H1 (cell line): ENCODE results near the gene TNFSF18. TPM values are rescaled to one million over a fixed set of nuclear protein-coding genes. Genes with fewer than 3 reads are reported as not detected.

Experiments
- CTCF ChIA-PET: fragments of 300-600 bp; sonication (Branson Sonifier 250); formaldehyde crosslinking; loops from one replicate; lab custom pipeline; 2021; ENCODE audit not compliant: partially characterized antibody; lab: Charles Lee
- POLR2A ChIA-PET: fragments of 300-600 bp; sonication (Branson Sonifier 250); formaldehyde crosslinking; loops from one replicate; lab custom pipeline; 2021; ENCODE audit warnings: inconsistent platforms; ENCODE audit not compliant: partially characterized antibody; lab: Charles Lee
- DNase-seq, 2 experiments: peaks; one replicate each; pipeline versions ENCODE4 v3.0.0 to v3.0.0-alpha.2; 2010 to 2022; ENCODE audit warnings: low spot score in 2 of 2, low read depth in 1 of 2, mixed read lengths in 1 of 2
- FAIRE-seq: peaks from 2 replicates; lab custom pipeline; 2011; peaks lifted over from hg19 to GRCh38; lab: Jason Lieb, UNC
- H2AFZ ChIP-seq: 2 replicates; pipeline ENCODE4 v1.8.1; 2012; ENCODE audit warnings: low read length, inconsistent platforms
- H2AK5ac ChIP-seq: 2 replicates; pipeline ENCODE4 v1.6.1; 2013; ENCODE audit warnings: low read depth, low read length
- H2BK120ac ChIP-seq: replicated peaks from 2 replicates; pipeline ENCODE3; 2013; ENCODE audit warnings: low read depth, low read length, inconsistent platforms
- H2BK12ac ChIP-seq: 2 replicates; pipeline ENCODE4 v1.6.1; 2013; ENCODE audit warnings: low read depth, low read length
- H2BK15ac ChIP-seq: 2 replicates; pipeline ENCODE4 v1.6.1; 2013; ENCODE audit warnings: low read length
- H2BK20ac ChIP-seq: 2 replicates; pipeline ENCODE4 v1.6.1; 2013; ENCODE audit warnings: low read length
- H2BK5ac ChIP-seq: 2 replicates; pipeline ENCODE4 v1.6.1; 2013; ENCODE audit warnings: low read depth, low read length
- H3K14ac ChIP-seq: 2 replicates; pipeline ENCODE4 v1.6.1; 2013; ENCODE audit warnings: inconsistent platforms; ENCODE audit not compliant: insufficient read length
- H3K18ac ChIP-seq: 2 replicates; pipeline ENCODE4 v1.6.1; 2013; ENCODE audit warnings: low read length; ENCODE audit errors: extremely low read depth
- H3K23ac ChIP-seq: 2 replicates; pipeline ENCODE4 v1.6.1; 2013; ENCODE audit warnings: inconsistent platforms; ENCODE audit not compliant: insufficient read length
- H3K23me2 ChIP-seq: 2 replicates; pipeline ENCODE4 v1.6.1; 2013; ENCODE audit warnings: low read depth, low read length
- H3K27ac ChIP-seq: 2 replicates; pipeline ENCODE4 v1.6.1; 2011; ENCODE audit warnings: low read depth, low read length, inconsistent platforms
- H3K27me3 ChIP-seq, 4 experiments: replicated peaks in 1 of 4; 1 replicate in 1 of 4; 2 replicates in 3 of 4; pipeline versions ENCODE4 v1.6.1 to v1.8.1; 2011 to 2013; ENCODE audit warnings: low read length in 3 of 4, mild to moderate bottlenecking in 3 of 4, inconsistent platforms in 2 of 4, mixed read lengths in 2 of 4, moderate library complexity in 1 of 4; ENCODE audit not compliant: control insufficient read depth in 3 of 4, insufficient read depth in 3 of 4; ENCODE audit errors: extremely low read depth in 1 of 4
- H3K36me3 ChIP-seq, 4 experiments: 2 replicates each; pipeline versions ENCODE4 v1.6.1 to v1.8.1; 2011 to 2013; ENCODE audit warnings: mild to moderate bottlenecking in 4 of 4, low read length in 3 of 4, moderate library complexity in 2 of 4, control low read depth in 1 of 4, inconsistent platforms in 1 of 4; ENCODE audit not compliant: insufficient read depth in 4 of 4, control insufficient read depth in 2 of 4
- H3K4ac ChIP-seq: replicated peaks from 2 replicates; pipeline ENCODE3; 2013; ENCODE audit warnings: low read length, low read depth, mixed read lengths, inconsistent platforms; ENCODE audit not compliant: insufficient read length
- H3K4me1 ChIP-seq, 4 experiments: replicated peaks in 1 of 4; 1 replicate in 1 of 4; 2 replicates in 3 of 4; pipeline versions ENCODE4 v1.6.1 to v1.8.1; 2011 to 2013; ENCODE audit warnings: low read length in 3 of 4, inconsistent platforms in 2 of 4, mixed read lengths in 1 of 4; ENCODE audit not compliant: insufficient read depth in 4 of 4, control insufficient read depth in 3 of 4
- H3K4me2 ChIP-seq, 2 experiments: 2 replicates each; pipeline versions ENCODE4 v1.6.1 to v1.8.1; 2011 to 2013; ENCODE audit warnings: low read depth in 2 of 2, low read length in 2 of 2, control low read depth in 1 of 2, inconsistent platforms in 1 of 2, mild to moderate bottlenecking in 1 of 2; ENCODE audit not compliant: insufficient read depth in 1 of 2
- H3K4me3 ChIP-seq, 4 experiments: fragments of 200-600, 300-600 bp in 1 of 4; sonication (generic), shearing (Covaris generic), sonication (Bioruptor Twin) in 1 of 4; 2 replicates each; pipeline versions ENCODE4 v1.5.1 to v1.8.1; 2011 to 2016; ENCODE audit warnings: low read length in 4 of 4, low read depth in 3 of 4, control low read depth in 2 of 4, inconsistent platforms in 2 of 4, mild to moderate bottlenecking in 2 of 4, mixed read lengths in 1 of 4, moderate library complexity in 1 of 4; ENCODE audit not compliant: insufficient read depth in 2 of 4; ENCODE audit errors: extremely low read depth in 1 of 4
- H3K56ac ChIP-seq: replicated peaks from 2 replicates; pipeline ENCODE3; 2013; ENCODE audit warnings: low read depth, mild to moderate bottlenecking, mixed read lengths, low read length, inconsistent platforms; ENCODE audit not compliant: insufficient read length
- H3K79me1 ChIP-seq: 2 replicates; pipeline ENCODE4 v1.6.1; 2013; ENCODE audit warnings: low read depth, low read length, control low read depth
- H3K79me2 ChIP-seq, 2 experiments: 2 replicates each; pipeline versions ENCODE4 v1.6.1 to v1.8.1; 2012 to 2013; ENCODE audit warnings: low read length in 2 of 2, mild to moderate bottlenecking in 2 of 2, inconsistent platforms in 1 of 2; ENCODE audit not compliant: insufficient read depth in 2 of 2, control insufficient read depth in 1 of 2
- H3K9ac ChIP-seq, 4 experiments: replicated peaks in 1 of 4; 1 replicate in 1 of 4; 2 replicates in 3 of 4; pipeline versions ENCODE4 v1.6.1 to v1.8.1; 2011 to 2013; ENCODE audit warnings: low read depth in 3 of 4, low read length in 3 of 4, control low read depth in 2 of 4, mild to moderate bottlenecking in 2 of 4, moderate library complexity in 2 of 4, inconsistent platforms in 1 of 4; ENCODE audit errors: extremely low read depth in 1 of 4
- H3K9me3 ChIP-seq, 2 experiments: 2 replicates each; pipeline versions ENCODE4 v1.6.1 to v1.8.1; 2012 to 2013; ENCODE audit warnings: mild to moderate bottlenecking in 2 of 2, moderate library complexity in 2 of 2, control low read depth in 1 of 2, inconsistent platforms in 1 of 2, low read depth in 1 of 2, low read length in 1 of 2, mixed read lengths in 1 of 2; ENCODE audit not compliant: insufficient read depth in 2 of 2
- H4K20me1 ChIP-seq, 2 experiments: replicated peaks in 1 of 2; 2 replicates each; pipeline versions ENCODE3 to v1.8.1; 2011 to 2013; ENCODE audit warnings: inconsistent platforms in 2 of 2, low read length in 2 of 2, mild to moderate bottlenecking in 1 of 2; ENCODE audit not compliant: insufficient read depth in 2 of 2, control insufficient read depth in 1 of 2
- H4K5ac ChIP-seq: 2 replicates; pipeline ENCODE4 v1.6.1; 2013; ENCODE audit warnings: low read length, low read depth, mixed read lengths, inconsistent platforms; ENCODE audit not compliant: insufficient read length
- H4K8ac ChIP-seq: 2 replicates; pipeline ENCODE4 v1.8.0; 2013; ENCODE audit warnings: mild to moderate bottlenecking, moderate library complexity, low read length, inconsistent platforms; ENCODE audit not compliant: insufficient read depth; ENCODE audit errors: extremely low read depth
- H4K91ac ChIP-seq: replicated peaks from 2 replicates; pipeline ENCODE3; 2013; ENCODE audit warnings: low read length, mixed read lengths, inconsistent platforms; ENCODE audit not compliant: insufficient read length
- ASH2L ChIP-seq: fragments of 200-600, 300-600 bp; sonication (generic); IDR thresholded peaks from one replicate; pipeline ENCODE4 v1.7.1; 2017; ENCODE audit warnings: low read length
- CREB1 ChIP-seq: IDR thresholded peaks from 2 replicates; pipeline ENCODE4 v1.6.1; 2012; ENCODE audit warnings: inconsistent platforms
- EZH2 ChIP-seq: fragments of 200-600 bp; sonication (generic); IDR thresholded peaks from 2 replicates; pipeline ENCODE4 v1.7.1; 2012; ENCODE audit warnings: low read depth, mild to moderate bottlenecking, moderate library complexity, low read length, inconsistent platforms; ENCODE audit not compliant: severe bottlenecking
- ZNF274 ChIP-seq: IDR thresholded peaks from 2 replicates; pipeline ENCODE4 v1.7.0; 2012; ENCODE audit warnings: low read length, borderline replicate concordance; ENCODE audit errors: extremely low read depth
- WGBS, 2 experiments: shearing (Covaris generic) in 1 of 2; methylation state at CpG; one replicate each; pipeline versions ENCODE4 v1.1.6 to v1.1.7; 2013 to 2015; ENCODE audit warnings: low lambda C conversion rate in 2 of 2, mixed read lengths in 2 of 2, inconsistent platforms in 1 of 2, low coverage in 1 of 2, missing lambda C conversion rate in 1 of 2; ENCODE audit not compliant: insufficient replicate concordance in 2 of 2, insufficient coverage in 1 of 2, insufficient read length in 1 of 2; ENCODE audit errors: extremely low coverage in 1 of 2, missing lambda C conversion rate in 1 of 2; 5-methylcytosine and 5-hydroxymethylcytosine counted together
- long read RNA-seq, 2 experiments: library from RNA in 1 of 2; library from capped mRNA in 1 of 2; stranded (forward); transcript quantifications; one replicate each; pipeline ENCODE4 v2.0.0, GENCODE V29; 2021; ENCODE audit warnings: inconsistent platforms in 1 of 2
- polyA minus RNA-seq, 3 experiments: library from RNA; depleted of rRNA, polyadenylated mRNA; stranded (reverse); fragments of >200 nt; gene quantifications; 1 replicate in 2 of 3; 2 replicates in 1 of 3; pipeline ENCODE4 v1.2.3, GENCODE V29; 2011
- polyA plus RNA-seq, 7 experiments: library from polyadenylated mRNA; depleted of rRNA in 3 of 7; stranded (reverse) in 5 of 7; unstranded in 2 of 7; fragments of >200 nt in 5 of 7; fragments of 200-250 nt in 2 of 7; gene quantifications; 1 replicate in 5 of 7; 2 replicates in 1 of 7; 4 replicates in 1 of 7; pipeline versions ENCODE4 v1.2.1 to v1.2.3, GENCODE V29; 2011 to 2013; ENCODE audit warnings: missing spikeins in 2 of 7, mixed read lengths in 2 of 7
- total RNA-seq: library from RNA; stranded (reverse); fragmentation: NEBNext Ultra II Directional; extraction: Animal tissue kit (Norgen Biotek cat#: 25700); gene quantifications from 2 replicates; pipeline ENCODE4 v1.2.1, GENCODE V29; 2021
- TF ChIP-seq, protein P1 (sequence below): IDR thresholded peaks from 2 replicates; pipeline ENCODE4 v1.6.1; 2012; ENCODE audit warnings: inconsistent platforms
- TF ChIP-seq, protein P2 (sequence below): IDR thresholded peaks from 2 replicates; pipeline ENCODE4 v1.6.1; 2012; ENCODE audit warnings: low read length, inconsistent platforms
- TF ChIP-seq, protein P3 (sequence below): IDR thresholded peaks from 2 replicates; pipeline ENCODE4 v1.6.1; 2011; ENCODE audit warnings: low read depth, mild to moderate bottlenecking, low read length; ENCODE audit not compliant: insufficient read depth

The TNFSF18 gene, protein sequence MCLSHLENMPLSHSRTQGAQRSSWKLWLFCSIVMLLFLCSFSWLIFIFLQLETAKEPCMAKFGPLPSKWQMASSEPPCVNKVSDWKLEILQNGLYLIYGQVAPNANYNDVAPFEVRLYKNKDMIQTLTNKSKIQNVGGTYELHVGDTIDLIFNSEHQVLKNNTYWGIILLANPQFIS
- total RNA-seq (not detected in 2 replicates), polyA plus RNA-seq (2011; rRNA removed) (not detected in 2 replicates), polyA minus RNA-seq (2011; rRNA and poly(A)+ RNA removed) (not detected in 2 replicates)
- not detected for polyA plus RNA-seq (2011; cell fraction: cytosol; rRNA removed)
- not detected for polyA plus RNA-seq (2011; cell fraction: nucleus; rRNA removed)
- polyA plus RNA-seq (2012, experiment 1 of 2), result not detected in 4 replicates
- not detected for polyA plus RNA-seq (2012, experiment 2 of 2)
- polyA plus RNA-seq (2013, experiment 1 of 2), result not detected
- polyA plus RNA-seq (2013, experiment 2 of 2), result not detected
- not detected for polyA minus RNA-seq (2011; cell fraction: cytosol; rRNA and poly(A)+ RNA removed)
- polyA minus RNA-seq (2011; cell fraction: nucleus; rRNA and poly(A)+ RNA removed), result not detected
- long read RNA-seq, experiment 1, result 0 reads
- long read RNA-seq, experiment 2, result 0 reads

DNA sequence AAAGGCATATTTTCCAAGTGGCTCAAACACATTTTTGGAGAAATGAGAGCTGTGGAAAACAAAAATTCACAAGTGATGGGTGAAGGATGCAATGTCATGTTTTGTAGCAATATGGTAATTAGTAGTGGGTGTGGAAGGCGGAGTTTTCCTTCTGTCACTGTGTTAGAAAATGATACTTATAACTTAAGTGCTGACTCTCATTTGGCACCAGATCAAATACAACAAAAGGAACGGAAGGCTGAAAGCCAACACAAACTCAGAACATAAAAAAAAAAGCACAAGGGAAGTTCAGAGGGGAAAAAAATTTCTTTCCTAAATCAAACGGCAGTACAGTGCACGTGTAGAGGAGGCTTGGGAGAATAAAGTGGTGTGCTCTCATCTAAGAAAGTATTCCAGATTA is at the start of gene TNFSF18:
Gene TNFSF18 (minus strand): TSS at position 77 of the 400 bp plus-strand sequence. CDS start 45 bp downstream, at position 32.
- DNase-seq (no peak), FAIRE-seq (no peak)
- TF ChIP-seq EZH2, result no peak
- no peak for TF ChIP-seq ASH2L
- TF ChIP-seq, protein P1, sequence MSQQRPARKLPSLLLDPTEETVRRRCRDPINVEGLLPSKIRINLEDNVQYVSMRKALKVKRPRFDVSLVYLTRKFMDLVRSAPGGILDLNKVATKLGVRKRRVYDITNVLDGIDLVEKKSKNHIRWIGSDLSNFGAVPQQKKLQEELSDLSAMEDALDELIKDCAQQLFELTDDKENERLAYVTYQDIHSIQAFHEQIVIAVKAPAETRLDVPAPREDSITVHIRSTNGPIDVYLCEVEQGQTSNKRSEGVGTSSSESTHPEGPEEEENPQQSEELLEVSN, result no peak
- TF ChIP-seq CREB1, result no peak
- no peak for TF ChIP-seq ZNF274
- TF ChIP-seq, protein P2, sequence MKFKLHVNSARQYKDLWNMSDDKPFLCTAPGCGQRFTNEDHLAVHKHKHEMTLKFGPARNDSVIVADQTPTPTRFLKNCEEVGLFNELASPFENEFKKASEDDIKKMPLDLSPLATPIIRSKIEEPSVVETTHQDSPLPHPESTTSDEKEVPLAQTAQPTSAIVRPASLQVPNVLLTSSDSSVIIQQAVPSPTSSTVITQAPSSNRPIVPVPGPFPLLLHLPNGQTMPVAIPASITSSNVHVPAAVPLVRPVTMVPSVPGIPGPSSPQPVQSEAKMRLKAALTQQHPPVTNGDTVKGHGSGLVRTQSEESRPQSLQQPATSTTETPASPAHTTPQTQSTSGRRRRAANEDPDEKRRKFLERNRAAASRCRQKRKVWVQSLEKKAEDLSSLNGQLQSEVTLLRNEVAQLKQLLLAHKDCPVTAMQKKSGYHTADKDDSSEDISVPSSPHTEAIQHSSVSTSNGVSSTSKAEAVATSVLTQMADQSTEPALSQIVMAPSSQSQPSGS, result no peak
- TF ChIP-seq, protein P3, sequence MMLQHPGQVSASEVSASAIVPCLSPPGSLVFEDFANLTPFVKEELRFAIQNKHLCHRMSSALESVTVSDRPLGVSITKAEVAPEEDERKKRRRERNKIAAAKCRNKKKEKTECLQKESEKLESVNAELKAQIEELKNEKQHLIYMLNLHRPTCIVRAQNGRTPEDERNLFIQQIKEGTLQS, result no peak
- no peak within 1 kb of the TSS for H3K56ac ChIP-seq
- no peak within 1 kb of the TSS for H4K8ac ChIP-seq
- no peaks in the 10 kb centered on the region for H3K79me1 ChIP-seq
- no peak within 1 kb of the TSS for H3K4me3 ChIP-seq
- no peak within 1 kb of the TSS for H2BK5ac ChIP-seq
- H2BK12ac ChIP-seq, result no peak within 1 kb of the TSS
- no peak within 1 kb of the TSS for H3K14ac ChIP-seq
- no peak within 1 kb of the TSS for H2BK15ac ChIP-seq
- H3K79me2 ChIP-seq, result no peaks in the 10 kb centered on the region
- H3K27ac ChIP-seq, result no peak within 1 kb of the TSS
- H3K18ac ChIP-seq, result no peak within 1 kb of the TSS
- WGBS, 2 experiments, result 87% methylated on average over 4 of the region's 4 CpGs; no CpG with 5 or more reads in 1 of the 2 experiments
- no peak within 1 kb of the TSS for H2AK5ac ChIP-seq
- no peaks in the 10 kb centered on the region for H3K4me1 ChIP-seq
- no peaks in the 10 kb centered on the region for H3K36me3 ChIP-seq
- no peaks in the 10 kb centered on the region for H4K20me1 ChIP-seq
- no peak within 1 kb of the TSS for H3K4ac ChIP-seq
- no peak within 1 kb of the TSS for H3K4me2 ChIP-seq
- ChIA-PET CTCF (no interaction called here), POLR2A (no interaction called here)
- no peak within 1 kb of the TSS for H3K9ac ChIP-seq
- H3K23ac ChIP-seq, result no peak within 1 kb of the TSS
- H3K27me3 ChIP-seq, result no peaks in the 10 kb centered on the region
- no peaks in the 10 kb centered on the region for H3K9me3 ChIP-seq
- no peak within 1 kb of the TSS for H2BK20ac ChIP-seq
- H4K91ac ChIP-seq, result no peak within 1 kb of the TSS
- H2AFZ ChIP-seq, result no peak within 1 kb of the TSS
- H2BK120ac ChIP-seq, result no peak within 1 kb of the TSS
- H4K5ac ChIP-seq, result no peak within 1 kb of the TSS
- no peaks in the 10 kb centered on the region; the same call in 1 of the 2 replicates for H3K23me2 ChIP-seq
